Measurements from ENCODE around the gene BRD9.

BRD9 gene

GRCh38 chr5:889075-889710 is 3.4 kb downstream of the BRD9 start:
- H3K4me3 ChIP-seq (ENCODE audit: low read depth, low read length, poor library complexity, severe bottlenecking), result no peak overlapping the region
- no peak for TF ChIP-seq EZH2 (IDR thresholded peaks at IDR 0.05; ENCODE audit: borderline replicate concordance, low read length)
- TF ChIP-seq, protein P1, sequence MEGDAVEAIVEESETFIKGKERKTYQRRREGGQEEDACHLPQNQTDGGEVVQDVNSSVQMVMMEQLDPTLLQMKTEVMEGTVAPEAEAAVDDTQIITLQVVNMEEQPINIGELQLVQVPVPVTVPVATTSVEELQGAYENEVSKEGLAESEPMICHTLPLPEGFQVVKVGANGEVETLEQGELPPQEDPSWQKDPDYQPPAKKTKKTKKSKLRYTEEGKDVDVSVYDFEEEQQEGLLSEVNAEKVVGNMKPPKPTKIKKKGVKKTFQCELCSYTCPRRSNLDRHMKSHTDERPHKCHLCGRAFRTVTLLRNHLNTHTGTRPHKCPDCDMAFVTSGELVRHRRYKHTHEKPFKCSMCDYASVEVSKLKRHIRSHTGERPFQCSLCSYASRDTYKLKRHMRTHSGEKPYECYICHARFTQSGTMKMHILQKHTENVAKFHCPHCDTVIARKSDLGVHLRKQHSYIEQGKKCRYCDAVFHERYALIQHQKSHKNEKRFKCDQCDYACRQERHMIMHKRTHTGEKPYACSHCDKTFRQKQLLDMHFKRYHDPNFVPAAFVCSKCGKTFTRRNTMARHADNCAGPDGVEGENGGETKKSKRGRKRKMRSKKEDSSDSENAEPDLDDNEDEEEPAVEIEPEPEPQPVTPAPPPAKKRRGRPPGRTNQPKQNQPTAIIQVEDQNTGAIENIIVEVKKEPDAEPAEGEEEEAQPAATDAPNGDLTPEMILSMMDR (IDR thresholded peaks at IDR 0.05; ENCODE audit: low read length), result no peak
- peaks cover 74% of the 10 kb centered on the region for H3K36me3 ChIP-seq (ENCODE audit: insufficient read depth, low read length)
- H3K4me2 ChIP-seq (ENCODE audit: low read length), result no peak overlapping the region
- no peak overlapping the region for H3K9ac ChIP-seq (ENCODE audit: low read length)
- no peaks in the 10 kb centered on the region for H3K79me2 ChIP-seq (ENCODE audit: insufficient read depth, low read length)
- H4K20me1 ChIP-seq (ENCODE audit: insufficient read depth, low read length), result no peaks in the 10 kb centered on the region
- peaks cover 21% of the 10 kb centered on the region for H3K4me1 ChIP-seq (ENCODE audit: insufficient read depth, low read length, severe bottlenecking)
- no peaks in the 10 kb centered on the region for H3K27me3 ChIP-seq (ENCODE audit: insufficient read depth, low read length)
- H3K27ac ChIP-seq (ENCODE audit: low read depth, low read length, poor library complexity, severe bottlenecking), result no peak overlapping the region
- no peaks in the 10 kb centered on the region for H3K9me3 ChIP-seq (ENCODE audit: low read length)
- H2AFZ ChIP-seq (ENCODE audit: low read length), result no peak overlapping the region
- H3K9me2 ChIP-seq (ENCODE audit: low read depth, low read length), result no peaks in the 10 kb centered on the region
- no peaks in the 10 kb centered on the region for H3F3A ChIP-seq (ENCODE audit: insufficient read depth, low read length)

DNA sequence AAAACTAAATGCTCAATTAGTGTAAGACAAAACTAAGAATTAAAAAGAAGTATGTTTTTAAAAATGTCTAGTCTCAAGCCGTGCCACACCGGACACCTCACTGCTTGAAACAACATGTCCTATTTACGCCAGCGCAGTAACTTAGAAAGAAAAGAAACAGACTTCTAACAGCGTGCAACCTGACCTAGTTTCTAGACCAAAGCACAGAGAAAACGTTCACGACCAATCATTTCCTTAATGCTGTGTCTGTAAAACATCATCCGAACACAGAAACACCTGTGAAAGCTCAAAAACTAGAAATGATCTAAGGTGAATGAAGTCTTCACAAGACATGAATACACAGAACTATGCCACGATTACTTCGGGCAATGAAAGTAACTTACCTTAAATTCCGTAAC is 4.0 kb downstream of the BRD9 start:
- TF ChIP-seq EZH2 (IDR thresholded peaks at IDR 0.05; ENCODE audit: borderline replicate concordance, low read length), result no peak
- TF ChIP-seq, protein P1 (IDR thresholded peaks at IDR 0.05; ENCODE audit: low read length), result no peak
- Histone ChIP-seq H3K9me3 (ENCODE audit: low read length) (no peaks in the 10 kb centered on the region), H3K79me2 (ENCODE audit: insufficient read depth, low read length) (no peaks in the 10 kb centered on the region), H3K27ac (ENCODE audit: low read depth, low read length, poor library complexity, severe bottlenecking) (no peak overlapping the region), H3K4me2 (ENCODE audit: low read length) (no peak overlapping the region), H3K27me3 (ENCODE audit: insufficient read depth, low read length) (no peaks in the 10 kb centered on the region), H3K9ac (ENCODE audit: low read length) (no peak overlapping the region), H3K9me2 (ENCODE audit: low read depth, low read length) (no peaks in the 10 kb centered on the region), H3F3A (ENCODE audit: insufficient read depth, low read length) (no peaks in the 10 kb centered on the region), H3K4me3 (ENCODE audit: low read depth, low read length, poor library complexity, severe bottlenecking) (no peak overlapping the region), H4K20me1 (ENCODE audit: insufficient read depth, low read length) (no peaks in the 10 kb centered on the region), H3K4me1 (ENCODE audit: insufficient read depth, low read length, severe bottlenecking) (peaks cover 15% of the 10 kb centered on the region), H2AFZ (ENCODE audit: low read length) (no peak overlapping the region), H3K36me3 (ENCODE audit: insufficient read depth, low read length) (peaks cover 76% of the 10 kb centered on the region)

DNA sequence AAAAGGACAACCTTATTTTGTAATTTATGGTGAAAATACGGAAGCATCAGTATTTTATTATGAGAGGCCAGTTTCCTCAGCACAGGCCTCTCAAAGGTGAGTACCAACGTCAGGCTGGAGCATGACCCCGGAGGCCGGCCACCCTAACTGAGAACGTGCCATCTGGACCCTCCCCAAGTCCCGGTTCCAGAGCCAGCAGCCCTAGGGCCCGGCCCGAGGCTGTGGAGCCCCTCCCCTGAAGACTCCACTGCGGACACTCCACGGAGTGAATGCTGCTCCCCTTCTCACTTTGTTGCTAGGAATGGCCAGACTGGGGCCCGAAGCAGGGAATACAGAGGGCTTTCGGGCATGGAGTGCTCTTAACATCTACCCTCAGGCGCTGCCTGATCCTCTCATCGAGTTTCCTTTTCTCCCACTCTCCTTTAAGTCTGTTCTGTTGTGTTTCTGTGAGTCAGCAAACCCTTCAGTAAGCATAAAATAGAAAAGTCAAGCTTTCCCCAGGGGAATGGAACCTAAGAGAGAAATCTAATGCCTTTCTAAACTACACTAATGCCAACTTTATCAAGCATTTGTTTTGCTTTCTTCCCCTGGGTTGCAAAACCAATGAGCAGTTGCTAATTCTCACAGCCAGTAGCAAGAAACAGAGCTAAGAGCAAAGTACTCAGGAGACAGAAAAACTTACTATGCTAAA is 4.5 kb downstream of the BRD9 start:
- Histone ChIP-seq H3K9me3 (ENCODE audit: low read length) (no peaks in the 10 kb centered on the region), H3K4me1 (ENCODE audit: insufficient read depth, low read length, severe bottlenecking) (peaks cover 10% of the 10 kb centered on the region), H3K27me3 (ENCODE audit: insufficient read depth, low read length) (no peaks in the 10 kb centered on the region), H3K79me2 (ENCODE audit: insufficient read depth, low read length) (no peaks in the 10 kb centered on the region), H3K27ac (ENCODE audit: low read depth, low read length, poor library complexity, severe bottlenecking) (no peak overlapping the region), H3K9me2 (ENCODE audit: low read depth, low read length) (no peaks in the 10 kb centered on the region), H3K9ac (ENCODE audit: low read length) (no peak overlapping the region), H3K36me3 (ENCODE audit: insufficient read depth, low read length) (peaks cover 82% of the 10 kb centered on the region), H3K4me3 (ENCODE audit: low read depth, low read length, poor library complexity, severe bottlenecking) (no peak overlapping the region), H3K4me2 (ENCODE audit: low read length) (no peak overlapping the region), H3F3A (ENCODE audit: insufficient read depth, low read length) (no peaks in the 10 kb centered on the region), H2AFZ (ENCODE audit: low read length) (no peak overlapping the region), H4K20me1 (ENCODE audit: insufficient read depth, low read length) (no peaks in the 10 kb centered on the region)
- TF ChIP-seq, protein P1 (IDR thresholded peaks at IDR 0.05; ENCODE audit: low read length), result no peak
- no peak for TF ChIP-seq EZH2 (IDR thresholded peaks at IDR 0.05; ENCODE audit: borderline replicate concordance, low read length)
